Measurements from ENCODE around the gene CLIC1. TPM values are rescaled to one million over a fixed set of nuclear protein-coding genes. Genes with fewer than 3 reads are reported as not detected.

Gene CLIC1
- total and polyA plus RNA-seq, 2 experiments from 2014 or later: 463 to 599 TPM

GRCh38 chr6:31737315-31737990 lies 1.1 kb upstream of the CLIC1 start:
- Histone ChIP-seq H3K27ac (peak overlapping the region; percentile 99), H3K9me3 (ENCODE audit: low read depth) (no peaks in the 10 kb centered on the region), H3K9me2 (replicated peaks; ENCODE audit: insufficient read depth) (no peaks in the 10 kb centered on the region), H3K79me2 (peaks cover 44% of the 10 kb centered on the region), H4K20me1 (ENCODE audit: insufficient read depth, poor library complexity, severe bottlenecking) (peaks cover 11% of the 10 kb centered on the region), H3K4me2 (peak overlapping the region; percentile 91), H2AFZ (no peak overlapping the region), H3K4me3 (no peak overlapping the region), H3K27me3 (no peaks in the 10 kb centered on the region), H3K36me3 (replicated peaks; ENCODE audit: insufficient read depth, low read depth) (no peaks in the 10 kb centered on the region), H3K4me1 (ENCODE audit: insufficient read depth) (peaks cover 37% of the 10 kb centered on the region)
- WGBS (ENCODE audit: low lambda C conversion rate, missing lambda C conversion rate): 35% methylated on average over 7 of the region's 7 CpGs
- no peak for TF ChIP-seq CTCF (IDR thresholded peaks at IDR 0.05; ENCODE audit: poor library complexity)
- no peak for TF ChIP-seq EZH2phosphoT487 (IDR thresholded peaks at IDR 0.05; ENCODE audit: low read depth, severe bottlenecking, unreplicated experiment)
- TF ChIP-seq EZH2 (IDR thresholded peaks at IDR 0.05; ENCODE audit: borderline replicate concordance): no peak
- peak; percentile 86 for DNase-seq (ENCODE audit: low spot score)

GRCh38 chr6:31736768-31737314 lies 511 bp upstream of the CLIC1 start:
- H3K36me3 ChIP-seq (replicated peaks; ENCODE audit: insufficient read depth, low read depth): no peaks in the 10 kb centered on the region
- H3K4me2 ChIP-seq: peak overlapping the region; percentile 91
- 40% methylated on average over 10 of the region's 10 CpGs for WGBS (ENCODE audit: low lambda C conversion rate, missing lambda C conversion rate)
- peak overlapping the region; percentile 99 for H3K27ac ChIP-seq
- TF ChIP-seq EZH2phosphoT487 (IDR thresholded peaks at IDR 0.05; ENCODE audit: low read depth, severe bottlenecking, unreplicated experiment): no peak
- no peak for TF ChIP-seq EZH2 (IDR thresholded peaks at IDR 0.05; ENCODE audit: borderline replicate concordance)
- H3K4me3 ChIP-seq: peak overlapping the region; percentile 99
- H3K27me3 ChIP-seq: no peaks in the 10 kb centered on the region
- DNase-seq (ENCODE audit: low spot score): peak; percentile 22
- H3K9me2 ChIP-seq (replicated peaks; ENCODE audit: insufficient read depth): no peaks in the 10 kb centered on the region
- no peak overlapping the region for H2AFZ ChIP-seq
- H3K79me2 ChIP-seq: peaks cover 50% of the 10 kb centered on the region
- H3K9me3 ChIP-seq (ENCODE audit: low read depth): no peaks in the 10 kb centered on the region
- H3K4me1 ChIP-seq (ENCODE audit: insufficient read depth): peaks cover 38% of the 10 kb centered on the region
- H4K20me1 ChIP-seq (ENCODE audit: insufficient read depth, poor library complexity, severe bottlenecking): peaks cover 11% of the 10 kb centered on the region

DNA sequence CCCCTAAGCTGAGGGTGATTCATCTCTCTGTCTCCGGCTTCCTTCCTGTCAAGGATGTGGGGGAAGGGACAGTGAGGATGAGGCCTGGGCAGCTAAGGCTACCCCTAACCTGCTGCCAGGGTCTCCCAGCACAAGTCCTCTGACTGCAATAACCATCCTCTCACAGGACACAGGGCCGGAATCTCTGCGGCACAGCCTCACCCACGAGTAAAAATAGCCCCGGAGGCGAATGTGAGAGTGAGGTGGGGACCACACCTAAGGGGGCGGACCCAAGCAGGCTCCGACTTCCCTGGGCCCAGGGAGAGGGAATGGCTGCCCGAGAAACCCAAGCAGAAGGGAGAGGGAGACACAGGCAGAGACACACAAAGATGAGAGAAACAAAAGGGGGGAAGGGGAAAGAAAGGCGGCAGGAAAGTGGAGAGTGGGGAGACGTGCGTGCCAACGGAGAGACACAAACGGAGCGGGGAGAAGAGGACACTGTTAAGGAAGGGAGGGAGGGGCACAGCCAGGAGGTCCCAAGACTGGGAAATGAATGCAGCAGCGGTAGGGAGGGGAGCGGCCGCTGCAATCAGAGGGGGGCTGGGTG lies 1.4 kb downstream of the CLIC1 start:
- no peak for TF ChIP-seq EZH2phosphoT487 (IDR thresholded peaks at IDR 0.05; ENCODE audit: low read depth, severe bottlenecking, unreplicated experiment)
- TF ChIP-seq EZH2 (IDR thresholded peaks at IDR 0.05; ENCODE audit: borderline replicate concordance): no peak
- no peak for TF ChIP-seq CTCF (IDR thresholded peaks at IDR 0.05; ENCODE audit: poor library complexity)
- Histone ChIP-seq H3K27me3 (no peaks in the 10 kb centered on the region), H3K27ac (peak overlapping the region; percentile 99), H3K9me3 (ENCODE audit: low read depth) (no peaks in the 10 kb centered on the region), H3K4me2 (peak overlapping the region; percentile 91), H3K36me3 (replicated peaks; ENCODE audit: insufficient read depth, low read depth) (no peaks in the 10 kb centered on the region), H3K79me2 (peaks cover 56% of the 10 kb centered on the region), H3K4me1 (ENCODE audit: insufficient read depth) (peaks cover 43% of the 10 kb centered on the region), H3K4me3 (peak overlapping the region; percentile 99), H4K20me1 (ENCODE audit: insufficient read depth, poor library complexity, severe bottlenecking) (peaks cover 15% of the 10 kb centered on the region), H3K9me2 (replicated peaks; ENCODE audit: insufficient read depth) (no peaks in the 10 kb centered on the region), H2AFZ (no peak overlapping the region)
- WGBS (ENCODE audit: low lambda C conversion rate, missing lambda C conversion rate): 1% methylated on average over 17 of the region's 18 CpGs
- peak; percentile 78 for DNase-seq (ENCODE audit: low spot score)
